Adipocyte (in vitro differentiated cells): ENCODE data around the gene FHIP1B.

Experiments used
- DNase-seq: peaks from one replicate; pipeline ENCODE4 v3.0.0-alpha.2; 2015; ENCODE audit warnings: low read depth
- H3K27me3 ChIP-seq: replicated peaks from 2 replicates; pipeline ENCODE4 v1.7.0; 2013; ENCODE audit warnings: mild to moderate bottlenecking, low read length, moderate library complexity; ENCODE audit not compliant: control insufficient read depth, insufficient read depth
- H3K36me3 ChIP-seq: 2 replicates; pipeline ENCODE4 v1.7.0; 2013; ENCODE audit warnings: low read length, mild to moderate bottlenecking, moderate library complexity; ENCODE audit not compliant: control insufficient read depth, insufficient read depth, severe bottlenecking
- H3K4me1 ChIP-seq: 2 replicates; pipeline ENCODE4 v1.7.0; 2013; ENCODE audit warnings: mild to moderate bottlenecking, low read length, moderate library complexity; ENCODE audit not compliant: control insufficient read depth, insufficient read depth
- H3K4me3 ChIP-seq: 2 replicates; pipeline ENCODE4 v1.7.0; 2013; ENCODE audit warnings: mild to moderate bottlenecking, low read length, moderate library complexity
- H3K9ac ChIP-seq: 2 replicates; pipeline ENCODE4 v1.7.0; 2013; ENCODE audit warnings: mild to moderate bottlenecking, low read length, moderate library complexity
- H3K9me3 ChIP-seq: 2 replicates; pipeline ENCODE4 v1.7.0; 2013; ENCODE audit warnings: mild to moderate bottlenecking, low read length, moderate library complexity; ENCODE audit not compliant: control insufficient read depth

The FHIP1B gene

GRCh38 chr11:6238902-6239301 is 4.5 kb upstream of the FHIP1B start, which contains the start of gene CNGA4:
CNGA4 (plus strand) TSS chr11:6239089; CDS start chr11:6239207, 118 bp downstream.
- DNase-seq = no peak
- no peak within 1 kb of the TSS for H3K4me3 ChIP-seq

GRCh38 chr11:6237761-6238302 is 3.4 kb upstream of the FHIP1B start:
- H3K27me3 ChIP-seq = no peaks in the 10 kb centered on the region
- H3K9me3 ChIP-seq = no peaks in the 10 kb centered on the region
- H3K36me3 ChIP-seq = no peaks in the 10 kb centered on the region
- H3K9ac ChIP-seq = no peak overlapping the region
- no peak for DNase-seq
- H3K4me1 ChIP-seq = peaks cover 17% of the 10 kb centered on the region
- no peak overlapping the region for H3K4me3 ChIP-seq

More at GRCh38 chr11:6238902-6239301, 4.5 kb upstream of the FHIP1B start, which contains the start of gene CNGA4:
- no peaks in the 10 kb centered on the region for H3K27me3 ChIP-seq
- H3K4me1 ChIP-seq = peaks cover 7% of the 10 kb centered on the region
- no peaks in the 10 kb centered on the region for H3K36me3 ChIP-seq
- no peak within 1 kb of the TSS for H3K9ac ChIP-seq
- H3K9me3 ChIP-seq = no peaks in the 10 kb centered on the region

- H3K4me1 ChIP-seq = peaks cover 17% of the 10 kb centered on the region
- no peak overlapping the region for H3K4me3 ChIP-seq
- no peaks in the 10 kb centered on the region for H3K27me3 ChIP-seq
- H3K9ac ChIP-seq = no peak overlapping the region
- no peak for DNase-seq
- no peaks in the 10 kb centered on the region for H3K9me3 ChIP-seq
- H3K36me3 ChIP-seq = no peaks in the 10 kb centered on the region
These were observed 2.8 kb upstream of the FHIP1B start for GRCh38 chr11:6237266-6237665.

- Histone ChIP-seq H3K9me3 (no peaks in the 10 kb centered on the region), H3K27me3 (no peaks in the 10 kb centered on the region), H3K9ac (peak overlapping the region; percentile 98), H3K4me3 (peak overlapping the region; percentile 99), H3K4me1 (peaks cover 17% of the 10 kb centered on the region), H3K36me3 (no peaks in the 10 kb centered on the region)
- DNase-seq = peak; percentile 56
These were observed 451 bp downstream of the FHIP1B start for GRCh38 chr11:6233984-6234386.

GRCh38 chr11:6232899-6233298 is 1.5 kb downstream of the FHIP1B start:
- H3K4me1 ChIP-seq = peaks cover 17% of the 10 kb centered on the region
- H3K9me3 ChIP-seq = no peaks in the 10 kb centered on the region
- no peaks in the 10 kb centered on the region for H3K36me3 ChIP-seq
- no peaks in the 10 kb centered on the region for H3K27me3 ChIP-seq
- H3K9ac ChIP-seq = no peak overlapping the region
- peak; percentile 8 for DNase-seq
- no peak overlapping the region for H3K4me3 ChIP-seq

- Histone ChIP-seq H3K9ac (no peak overlapping the region), H3K27me3 (no peaks in the 10 kb centered on the region), H3K9me3 (no peaks in the 10 kb centered on the region), H3K36me3 (no peaks in the 10 kb centered on the region), H3K4me1 (peaks cover 19% of the 10 kb centered on the region), H3K4me3 (no peak overlapping the region)
- DNase-seq = no peak
These were observed 4.5 kb downstream of the FHIP1B start for GRCh38 chr11:6229911-6230310.

- Histone ChIP-seq H3K9me3 (no peaks in the 10 kb centered on the region), H3K27me3 (no peaks in the 10 kb centered on the region), H3K4me3 (no peak overlapping the region), H3K4me1 (peaks cover 17% of the 10 kb centered on the region), H3K9ac (no peak overlapping the region), H3K36me3 (peaks cover 6% of the 10 kb centered on the region)
- DNase-seq = no peak
These were observed 5.9 kb downstream of the FHIP1B start for GRCh38 chr11:6228520-6228919.

GRCh38 chr11:6225896-6226295 is 8.5 kb downstream of the FHIP1B start:
- Histone ChIP-seq H3K27me3 (no peaks in the 10 kb centered on the region), H3K4me3 (no peak overlapping the region), H3K9ac (no peak overlapping the region), H3K36me3 (peaks cover 27% of the 10 kb centered on the region), H3K4me1 (peaks cover 11% of the 10 kb centered on the region), H3K9me3 (no peaks in the 10 kb centered on the region)
- no peak for DNase-seq

- DNase-seq = no peak
- H3K4me3 ChIP-seq = no peak overlapping the region
- H3K4me1 ChIP-seq = peaks cover 12% of the 10 kb centered on the region
- no peaks in the 10 kb centered on the region for H3K9me3 ChIP-seq
- H3K36me3 ChIP-seq = peaks cover 27% of the 10 kb centered on the region
- H3K9ac ChIP-seq = no peak overlapping the region
- no peaks in the 10 kb centered on the region for H3K27me3 ChIP-seq
These were observed 9.4 kb downstream of the FHIP1B start for GRCh38 chr11:6225024-6225423.

GRCh38 chr11:6224421-6224820 is 10.0 kb downstream of the FHIP1B start:
- no peak overlapping the region for H3K4me3 ChIP-seq
- H3K36me3 ChIP-seq = peaks cover 27% of the 10 kb centered on the region
- no peak for DNase-seq
- no peak overlapping the region for H3K9ac ChIP-seq
- no peaks in the 10 kb centered on the region for H3K9me3 ChIP-seq
- H3K4me1 ChIP-seq = peaks cover 18% of the 10 kb centered on the region
- H3K27me3 ChIP-seq = no peaks in the 10 kb centered on the region

GRCh38 chr11:6223854-6224253 is 10.6 kb downstream of the FHIP1B start:
- H3K4me1 ChIP-seq = peaks cover 22% of the 10 kb centered on the region
- no peaks in the 10 kb centered on the region for H3K27me3 ChIP-seq
- H3K36me3 ChIP-seq = peaks cover 27% of the 10 kb centered on the region
- no peak overlapping the region for H3K4me3 ChIP-seq
- no peak overlapping the region for H3K9ac ChIP-seq
- no peaks in the 10 kb centered on the region for H3K9me3 ChIP-seq
- DNase-seq = no peak

- H3K9me3 ChIP-seq = no peaks in the 10 kb centered on the region
- peak overlapping the region; percentile 32 for H3K9ac ChIP-seq
- peaks cover 16% of the 10 kb centered on the region for H3K4me1 ChIP-seq
- peaks cover 57% of the 10 kb centered on the region for H3K36me3 ChIP-seq
- H3K27me3 ChIP-seq = no peaks in the 10 kb centered on the region
- DNase-seq = peak; percentile 86
- H3K4me3 ChIP-seq = no peak overlapping the region
These were observed 15.1 kb downstream of the FHIP1B start for GRCh38 chr11:6219359-6219758.
